HEK293T (cell line): ENCODE data around the gene EIPR1.

Source experiments
- ARNT ChIP-seq: fragments of 450-650 bp; IDR thresholded peaks from 2 replicates; pipeline ENCODE4 v1.6.1; 2017; ENCODE audit warnings: mild to moderate bottlenecking
- BHLHE40 ChIP-seq: fragments of 450-650 bp; IDR thresholded peaks from 2 replicates; pipeline ENCODE4 v1.6.1; 2016; ENCODE audit warnings: mild to moderate bottlenecking, moderate library complexity, borderline replicate concordance
- ELF4 ChIP-seq: fragments of 450-650 bp; IDR thresholded peaks from 2 replicates; pipeline ENCODE4 v1.6.1; 2017; ENCODE audit warnings: antibody characterized with exemption
- FOXA1 ChIP-seq: fragments of 450-650 bp; IDR thresholded peaks from 2 replicates; pipeline ENCODE4 v1.6.1; 2016; ENCODE audit warnings: mild to moderate bottlenecking
- FOXK2 ChIP-seq: fragments of 450-650 bp; IDR thresholded peaks from 2 replicates; pipeline ENCODE4 v1.6.1; 2016; ENCODE audit warnings: mild to moderate bottlenecking
- FOXM1 ChIP-seq: fragments of 450-650 bp; IDR thresholded peaks from 2 replicates; pipeline ENCODE4 v1.6.1; 2017; ENCODE audit warnings: mild to moderate bottlenecking, borderline replicate concordance
- HDGF ChIP-seq: fragments of 450-650 bp; IDR thresholded peaks from 2 replicates; pipeline ENCODE4 v1.6.1; 2017; ENCODE audit warnings: antibody characterized with exemption, borderline replicate concordance
- L3MBTL2 ChIP-seq: fragments of 450-650 bp; conservative IDR thresholded peaks from 2 replicates; pipeline ENCODE4 v1.6.1; 2016; ENCODE audit warnings: mild to moderate bottlenecking
- PKNOX1 ChIP-seq: fragments of 450-650 bp; IDR thresholded peaks from 2 replicates; pipeline ENCODE4 v1.6.1; 2016
- SP1 ChIP-seq: fragments of 450-650 bp; IDR thresholded peaks from 2 replicates; pipeline ENCODE4 v1.6.1; 2017
- SUZ12 ChIP-seq: fragments of 450-650 bp; IDR thresholded peaks from 2 replicates; pipeline ENCODE4 v1.6.1; 2016; ENCODE audit warnings: mild to moderate bottlenecking
- TARDBP ChIP-seq: fragments of 450-650 bp; IDR thresholded peaks from 2 replicates; pipeline ENCODE4 v1.6.1; 2016
- ZNF384 ChIP-seq: fragments of 450-650 bp; IDR thresholded peaks from 2 replicates; pipeline ENCODE4 v1.6.1; 2016

DNA sequence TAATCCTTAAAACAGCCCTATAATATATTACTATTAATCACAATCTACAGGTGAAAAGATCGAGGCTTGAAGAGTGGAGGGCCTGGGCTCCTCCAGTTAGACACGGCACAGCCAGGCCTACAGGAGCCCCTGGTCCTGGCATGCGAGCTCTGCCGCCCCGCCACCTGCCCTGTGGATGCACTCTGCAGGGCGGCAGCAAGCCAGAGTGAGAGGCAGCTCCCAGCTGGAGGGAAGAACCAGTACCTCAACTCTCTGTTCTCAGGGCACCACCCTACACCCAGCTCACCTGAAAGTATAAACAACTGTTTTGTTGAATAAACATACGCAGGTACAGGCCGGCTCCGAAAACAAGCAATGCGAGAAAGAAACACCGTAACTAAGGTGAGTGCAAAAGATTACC lies 34.6 kb downstream of the EIPR1 start:
- no peak for TF ChIP-seq SP1
- TF ChIP-seq ELF4, result no peak
- TF ChIP-seq SUZ12, result no peak
- TF ChIP-seq BHLHE40, result no peak
- TF ChIP-seq HDGF, result no peak
- TF ChIP-seq FOXM1, result no peak
- TF ChIP-seq TARDBP, result no peak
- TF ChIP-seq ZNF384, result no peak
- no peak for TF ChIP-seq FOXA1
- TF ChIP-seq FOXK2, result no peak
- TF ChIP-seq ARNT, result no peak
- TF ChIP-seq L3MBTL2, result no peak
- TF ChIP-seq PKNOX1, result no peak
